K562 (cell line): ENCODE results near the gene TGFB2. TPM values are rescaled to one million over a fixed set of nuclear protein-coding genes. Genes with fewer than 3 reads are reported as not detected.

ENCODE experiments used
- ATAC-seq: fragments of 200-7000 bp; cut with Tn5 transposase; 3 replicates; pipeline ENCODE4 v1.9.1; 2020; ENCODE audit warnings: moderate library complexity
- BruUV-seq: library from RNA; stranded (reverse); fragments of 400-500 nt; replicated peaks from 2 replicates; lab custom pipeline; 2021; lab: Mats Ljungman, UMichigan
- CTCF ChIA-PET: fragments of 300-600 bp; formaldehyde crosslinking; extraction: SDS; loops from one replicate; lab custom pipeline; 2021; ENCODE audit warnings: low intra/inter-chr PET ratio; lab: Yijun Ruan, JAX
- POLR2A ChIA-PET: fragments of 300-600, 350-650 bp; sonication (Branson Sonifier 250); formaldehyde crosslinking; extraction: SDS; loops from one replicate; lab custom pipeline; 2021; ENCODE audit warnings: antibody characterized with exemption, inconsistent platforms; lab: Yijun Ruan, JAX
- DNase-seq, 4 experiments: peaks; one replicate each; pipeline versions ENCODE4 v3.0.0 to v3.0.0-alpha.2; 2011 to 2018; ENCODE audit warnings: low spot score in 3 of 4, mixed read lengths in 3 of 4; ENCODE audit errors: extremely low read depth in 1 of 4
- FAIRE-seq: peaks from 2 replicates; lab custom pipeline; 2011; peaks lifted over from hg19 to GRCh38; lab: Jason Lieb, UNC
- H2AFZ ChIP-seq: 2 replicates; pipeline ENCODE4 v1.6.0; 2011; ENCODE audit warnings: low read depth, low read length, control low read depth, inconsistent platforms
- H3K27ac ChIP-seq: fragments of 200-600 bp; 3 replicates; pipeline ENCODE4 v1.8.0; 2011; ENCODE audit warnings: low read depth, mild to moderate bottlenecking, control low read depth, inconsistent platforms, low read length, moderate library complexity, mixed read lengths; ENCODE audit errors: extremely low read depth
- H3K27me3 ChIP-seq, 2 experiments: fragments of 300-600 bp in 1 of 2; 2 replicates in 1 of 2; 3 replicates in 1 of 2; pipeline versions ENCODE4 v1.6.0 to v1.8.0; 2011; ENCODE audit warnings: inconsistent platforms in 2 of 2, low read length in 2 of 2, mild to moderate bottlenecking in 1 of 2, mixed read lengths in 1 of 2, moderate library complexity in 1 of 2; ENCODE audit not compliant: control insufficient read depth in 2 of 2, insufficient read depth in 2 of 2
- H3K36me3 ChIP-seq: fragments of 300-600 bp; 3 replicates; pipeline ENCODE4 v1.8.0; 2011; ENCODE audit warnings: mild to moderate bottlenecking, low read length, inconsistent platforms; ENCODE audit not compliant: control insufficient read depth, insufficient read depth
- H3K4me1 ChIP-seq, 2 experiments: fragments of 200-600 bp in 1 of 2; replicated peaks in 1 of 2; 2 replicates in 1 of 2; 3 replicates in 1 of 2; pipeline versions ENCODE4 v1.5.1 to v1.8.0; 2011; ENCODE audit warnings: inconsistent platforms in 2 of 2, low read length in 2 of 2, mild to moderate bottlenecking in 1 of 2, mixed read lengths in 1 of 2, moderate library complexity in 1 of 2; ENCODE audit not compliant: control insufficient read depth in 2 of 2, insufficient read depth in 2 of 2
- H3K4me2 ChIP-seq: 2 replicates; pipeline ENCODE4 v1.6.1; 2011; ENCODE audit warnings: low read length, control low read depth, inconsistent platforms, mixed read lengths; ENCODE audit not compliant: insufficient read depth
- H3K4me3 ChIP-seq: fragments of 200-600 bp; sonication (generic), shearing (Covaris generic); 2 replicates; pipeline ENCODE4 v1.5.1; 2016; ENCODE audit warnings: control low read depth, inconsistent platforms
- H3K79me2 ChIP-seq: fragments of 200-600 bp; 3 replicates; pipeline ENCODE4 v1.8.0; 2011; ENCODE audit warnings: low read length, inconsistent platforms; ENCODE audit not compliant: control insufficient read depth, insufficient read depth
- H3K9ac ChIP-seq, 2 experiments: 2 replicates each; pipeline versions ENCODE4 v1.6.0 to v1.6.1; 2011; ENCODE audit warnings: low read depth in 2 of 2, low read length in 2 of 2, control low read depth in 1 of 2, inconsistent platforms in 1 of 2, mild to moderate bottlenecking in 1 of 2, mixed read lengths in 1 of 2; ENCODE audit not compliant: insufficient read depth in 1 of 2
- H3K9me1 ChIP-seq: one replicate; pipeline ENCODE4 v1.6.0; 2011; ENCODE audit warnings: inconsistent platforms, mild to moderate bottlenecking, low read length, moderate library complexity; ENCODE audit not compliant: control insufficient read depth, insufficient read depth
- H3K9me3 ChIP-seq: replicated peaks from 2 replicates; pipeline ENCODE4 v1.5.1; 2011; ENCODE audit warnings: low read depth, low read length, inconsistent platforms; ENCODE audit not compliant: control insufficient read depth, insufficient read depth
- H4K20me1 ChIP-seq: replicated peaks from 2 replicates; pipeline ENCODE4 v1.6.1; 2011; ENCODE audit warnings: low read length, inconsistent platforms, mixed read lengths; ENCODE audit not compliant: control insufficient read depth, insufficient read depth
- ARID1B ChIP-seq: fragments of 450-650 bp; IDR thresholded peaks from 2 replicates; pipeline ENCODE4 v1.6.1; 2016; ENCODE audit warnings: antibody characterized with exemption, mild to moderate bottlenecking, inconsistent platforms
- CBFA2T2 ChIP-seq: fragments of 450-650 bp; conservative IDR thresholded peaks from 2 replicates; pipeline ENCODE4 v1.6.1; 2017; ENCODE audit warnings: mild to moderate bottlenecking
- CBFA2T3 ChIP-seq: fragments of 450-650 bp; IDR thresholded peaks from 2 replicates; pipeline ENCODE4 v1.6.1; 2017
- DMBX1 ChIP-seq: fragments of 250-450 bp; sonication (Bioruptor Pico); IDR thresholded peaks from 2 replicates; pipeline ENCODE4 v1.8.0; 2022; ENCODE audit warnings: inconsistent platforms, mild to moderate bottlenecking, moderate library complexity, borderline replicate concordance
- HBP1 ChIP-seq: fragments of 450-650 bp; formaldehyde crosslinking; IDR thresholded peaks from 2 replicates; pipeline ENCODE4 v1.4.0; 2022; ENCODE audit warnings: missing genetic modification characterization
- HLTF ChIP-seq: fragments of 450-650 bp; IDR thresholded peaks from 2 replicates; pipeline ENCODE4 v1.6.1; 2016
- HNRNPL ChIP-seq: fragments of 200-400 bp; formaldehyde crosslinking; IDR thresholded peaks from 2 replicates; pipeline ENCODE4 v1.6.1; 2017; ENCODE audit warnings: low read depth, mild to moderate bottlenecking, low read length
- LEF1 ChIP-seq: fragments of 450-650 bp; IDR thresholded peaks from 2 replicates; pipeline ENCODE4 v1.6.1; 2016; ENCODE audit warnings: mild to moderate bottlenecking
- PHB2 ChIP-seq: fragments of 450-650 bp; IDR thresholded peaks from 2 replicates; pipeline ENCODE4 v1.6.1; 2017; ENCODE audit warnings: low read depth
- SREBF1 ChIP-seq: fragments of 150-350 bp; IDR thresholded peaks from 2 replicates; pipeline ENCODE4 v1.6.1; 2014; ENCODE audit warnings: antibody characterized with exemption, low read depth, low read length, borderline replicate concordance
- TCFL5 ChIP-seq: fragments of 250-450 bp; sonication (Bioruptor Pico); conservative IDR thresholded peaks from 2 replicates; pipeline ENCODE4 v1.6.1; 2021; ENCODE audit warnings: mild to moderate bottlenecking, moderate library complexity, matching md5 sums
- ZBTB11 ChIP-seq, 3 experiments: fragments of 200-800 bp in 1 of 3; fragments of 250-450 bp in 1 of 3; fragments of 450-650 bp in 1 of 3; sonication (Bioruptor Pico) in 1 of 3; sonication (Bioruptor generic) in 1 of 3; formaldehyde crosslinking in 1 of 3; IDR thresholded peaks; 2 replicates each; pipeline versions ENCODE4 v1.6.1 to v1.8.0; 2016 to 2022; ENCODE audit warnings: mild to moderate bottlenecking in 2 of 3, missing genetic modification characterization in 2 of 3, missing compliant biosample characterization in 1 of 3, moderate library complexity in 1 of 3
- ZNF511 ChIP-seq: sonication (generic); formaldehyde crosslinking; IDR thresholded peaks from 2 replicates; pipeline ENCODE4 v1.8.0; 2022; ENCODE audit warnings: mild to moderate bottlenecking, missing genetic modification reagents
- ZNF707 ChIP-seq: fragments of 250-450 bp; sonication (Bioruptor Pico); conservative IDR thresholded peaks from 2 replicates; pipeline ENCODE4 v1.8.0; 2022; ENCODE audit warnings: inconsistent platforms, mild to moderate bottlenecking, moderate library complexity
- ZNF766 ChIP-seq: fragments of 200-800 bp; sonication (Bioruptor generic); conservative IDR thresholded peaks from 2 replicates; pipeline ENCODE4 v1.6.1; 2016; ENCODE audit warnings: missing genetic modification characterization, missing compliant biosample characterization
- ZSCAN29 ChIP-seq: fragments of 450-650 bp; IDR thresholded peaks from 2 replicates; pipeline ENCODE4 v1.6.1; 2017
- WGBS: fragments of 100-300 bp; shearing (Covaris generic); methylation state at CpG from one replicate; pipeline ENCODE4 v1.1.6; 2016; ENCODE audit warnings: low coverage, mixed read lengths; ENCODE audit not compliant: insufficient coverage; ENCODE audit errors: missing lambda C conversion rate; 5-methylcytosine and 5-hydroxymethylcytosine counted together
- in situ Hi-C: fragments of 300-500 bp; cut with MboI; formaldehyde crosslinking; loops from 4 replicates; pipeline ENCODE4 v1.15.0; 2018; ENCODE audit warnings: inconsistent platforms, mixed read lengths
- intact Hi-C: fragments of 100-400 bp; cut with micrococcal nuclease; formaldehyde crosslinking; loops from 2 replicates; pipeline ENCODE4 v1.14.2; 2022
- polyA plus RNA-seq, 8 experiments: library from polyadenylated mRNA; depleted of rRNA in 4 of 8; stranded (reverse) in 5 of 8; unstranded in 3 of 8; fragments of >200 nt; fragmentation: Nextera tagmentation in 2 of 8; fragmentation: Illumina TruSeq in 1 of 8; extraction: Ambion mirVana in 2 of 8; extraction: Trizol in 1 of 8; gene quantifications; 2 replicates each; pipeline versions ENCODE4 v1.2.1 to v1.2.3, GENCODE V29; 2011 to 2014; ENCODE audit warnings: inconsistent platforms in 1 of 8, missing spikeins in 1 of 8
- total RNA-seq, 7 experiments: library from RNA; depleted of rRNA in 6 of 7; stranded (reverse); fragments of >200 nt in 6 of 7; fragmentation: Illumina TruSeq in 2 of 7; extraction: Trizol in 2 of 7; gene quantifications; 2 replicates each; pipeline versions ENCODE4 v1.2.1 to v1.2.3, GENCODE V29; 2011 to 2021; ENCODE audit warnings: low replicate concordance in 1 of 7
- TF ChIP-seq, protein P1 (sequence below): sonication (generic); formaldehyde crosslinking; IDR thresholded peaks from 2 replicates; pipeline ENCODE4 v1.8.0; 2022; ENCODE audit warnings: missing genetic modification reagents, mild to moderate bottlenecking, borderline replicate concordance

The TGFB2 gene
- total and polyA plus RNA-seq, 9 of the 15 experiments (the other 6 are each of a cell fraction or from before 2014, with no cell fraction given), result 0.03 to 0.41 (median 0.11) TPM; not detected in 3

- no peak for DNase-seq
- intact Hi-C loops, result no loop called here
- no peak overlapping the region for H3K9ac ChIP-seq
- no TSS peak for BruUV-seq
- no peak overlapping the region for H3K27ac ChIP-seq
- 0% methylated on average over 5 of the region's 5 CpGs for WGBS
- H3K4me1 ChIP-seq, result no peaks in the 10 kb centered on the region
- ChIA-PET CTCF (no interaction called here), POLR2A (no interaction called here)
- H3K27me3 ChIP-seq, result no peaks in the 10 kb centered on the region
- no peaks in the 10 kb centered on the region for H3K79me2 ChIP-seq
- no peaks in the 10 kb centered on the region for H3K9me1 ChIP-seq
- no peak overlapping the region for H2AFZ ChIP-seq
- H4K20me1 ChIP-seq, result no peaks in the 10 kb centered on the region; the same call in 1 of the 2 replicates
- in situ Hi-C loops, result no loop called here
- no peak overlapping the region for H3K4me2 ChIP-seq
- ATAC-seq, result no peak
- H3K4me3 ChIP-seq, result no peak overlapping the region
- H3K9me3 ChIP-seq, result no peaks in the 10 kb centered on the region
- no peaks in the 10 kb centered on the region for H3K36me3 ChIP-seq
- FAIRE-seq, result no peak
- TF ChIP-seq PHB2 (no peak), ZNF766 (no peak), HNRNPL (no peak), ZNF707 (no peak), HLTF (no peak), CBFA2T2 (no peak), CBFA2T3 (no peak), TCFL5 (CRISPR knock-in tag) (no peak), DMBX1 (no peak), ZSCAN29 (no peak), ZNF511 (no peak), LEF1 (no peak), ZBTB11 (CRISPR knock-in tag; IDR thresholded peaks at IDR 0.05) (no peak), ARID1B (no peak), SREBF1 (no peak), HBP1 (CRISPR knock-in tag) (no peak)
- TF ChIP-seq, protein P1, sequence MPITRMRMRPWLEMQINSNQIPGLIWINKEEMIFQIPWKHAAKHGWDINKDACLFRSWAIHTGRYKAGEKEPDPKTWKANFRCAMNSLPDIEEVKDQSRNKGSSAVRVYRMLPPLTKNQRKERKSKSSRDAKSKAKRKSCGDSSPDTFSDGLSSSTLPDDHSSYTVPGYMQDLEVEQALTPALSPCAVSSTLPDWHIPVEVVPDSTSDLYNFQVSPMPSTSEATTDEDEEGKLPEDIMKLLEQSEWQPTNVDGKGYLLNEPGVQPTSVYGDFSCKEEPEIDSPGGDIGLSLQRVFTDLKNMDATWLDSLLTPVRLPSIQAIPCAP (CRISPR knock-in tag), result no peak
Measured at GRCh38 chr1:218482683-218483082, 137.5 kb downstream of the TGFB2 start.
